Keratinocyte (primary cell): ENCODE data around the gene OBSCN. TPM values are rescaled to one million over a fixed set of nuclear protein-coding genes. Genes with fewer than 3 reads are reported as not detected.

ENCODE experiments used
- DNase-seq: peaks from one replicate; pipeline ENCODE4 v3.0.0-alpha.2; 2011; ENCODE audit warnings: low read depth, missing footprints, low spot score
- FAIRE-seq: peaks from 2 replicates; lab custom pipeline; 2011; peaks lifted over from hg19 to GRCh38; lab: Jason Lieb, UNC
- H2AFZ ChIP-seq: 2 replicates; pipeline ENCODE4 v1.6.0; 2012; ENCODE audit warnings: low read length, control low read depth, inconsistent platforms; ENCODE audit not compliant: control insufficient read depth
- H3K27ac ChIP-seq: 2 replicates; pipeline ENCODE4 v1.5.1; 2011; ENCODE audit warnings: low read length; ENCODE audit not compliant: control insufficient read depth, insufficient read depth
- H3K27me3 ChIP-seq: 3 replicates; pipeline ENCODE4 v1.6.0; 2011; ENCODE audit warnings: low read length; ENCODE audit not compliant: control insufficient read depth, insufficient read depth; ENCODE audit errors: extremely low read depth
- H3K36me3 ChIP-seq, 2 experiments: 2 replicates in 1 of 2; 3 replicates in 1 of 2; pipeline ENCODE4 v1.5.1; 2011; ENCODE audit warnings: low read length in 2 of 2, mild to moderate bottlenecking in 1 of 2; ENCODE audit not compliant: control insufficient read depth in 2 of 2, insufficient read depth in 2 of 2; ENCODE audit errors: extremely low read depth in 1 of 2
- H3K4me1 ChIP-seq: 3 replicates; pipeline ENCODE4 v1.5.1; 2011; ENCODE audit warnings: low read length; ENCODE audit not compliant: control insufficient read depth, insufficient read depth; ENCODE audit errors: extremely low read depth
- H3K4me2 ChIP-seq: 3 replicates; pipeline ENCODE4 v1.6.0; 2011; ENCODE audit warnings: low read depth, low read length; ENCODE audit not compliant: control insufficient read depth, insufficient read depth; ENCODE audit errors: extremely low read depth
- H3K4me3 ChIP-seq, 3 experiments: fragments of 200-600 bp in 1 of 3; sonication (generic) in 1 of 3; 2 replicates in 2 of 3; 3 replicates in 1 of 3; pipeline ENCODE4 v1.5.1; 2011 to 2016; ENCODE audit warnings: low read length in 3 of 3, mild to moderate bottlenecking in 3 of 3, control low read depth in 2 of 3, inconsistent platforms in 1 of 3, low read depth in 1 of 3, mixed read lengths in 1 of 3, mixed run types in 1 of 3, moderate library complexity in 1 of 3; ENCODE audit not compliant: control insufficient read depth in 2 of 3, insufficient read depth in 2 of 3; ENCODE audit errors: extremely low read depth in 1 of 3
- H3K79me2 ChIP-seq: 2 replicates; pipeline ENCODE4 v1.6.0; 2012; ENCODE audit warnings: low read length; ENCODE audit not compliant: control insufficient read depth, insufficient read depth
- H3K9ac ChIP-seq: 3 replicates; pipeline ENCODE4 v1.6.0; 2011; ENCODE audit warnings: low read length; ENCODE audit not compliant: control insufficient read depth, insufficient read depth; ENCODE audit errors: extremely low read depth
- H3K9me1 ChIP-seq: 3 replicates; pipeline ENCODE4 v1.6.0; 2011; ENCODE audit warnings: low read length; ENCODE audit not compliant: control insufficient read depth, insufficient read depth; ENCODE audit errors: extremely low read depth
- H3K9me3 ChIP-seq: 2 replicates; pipeline ENCODE4 v1.5.1; 2012; ENCODE audit warnings: low read depth, low read length; ENCODE audit not compliant: control insufficient read depth
- H4K20me1 ChIP-seq: 3 replicates; pipeline ENCODE4 v1.6.0; 2011; ENCODE audit warnings: low read length; ENCODE audit not compliant: control insufficient read depth, insufficient read depth; ENCODE audit errors: extremely low read depth
- EZH2 ChIP-seq: IDR thresholded peaks from one replicate; pipeline ENCODE4 v1.6.1; 2012; ENCODE audit warnings: inconsistent platforms, mild to moderate bottlenecking, low read length, moderate library complexity
- dilution Hi-C: fragments of 300-500 bp; cut with MboI; formaldehyde crosslinking; loops from one replicate; pipeline ENCODE4 v1.7.0; 2020; ENCODE audit warnings: low sequenced_read_pairs; ENCODE audit not compliant: extremely low pct_ligation_motif_present
- polyA plus RNA-seq, 5 experiments: library from polyadenylated mRNA; depleted of rRNA in 3 of 5; stranded (reverse) in 3 of 5; stranded (forward) in 1 of 5; unstranded in 1 of 5; fragments of >200 nt; gene quantifications; 1 replicate in 1 of 5; 2 replicates in 3 of 5; 3 replicates in 1 of 5; pipeline versions ENCODE4 v1.2.1 to v1.2.3, GENCODE V29; 2011 to 2012; ENCODE audit warnings: missing spikeins in 2 of 5, low read depth in 1 of 5, low replicate concordance in 1 of 5
- TF ChIP-seq, protein P1 (sequence below), 3 experiments: IDR thresholded peaks in 1 of 3; conservative IDR thresholded peaks in 1 of 3; optimal IDR thresholded peaks in 1 of 3; 2 replicates in 2 of 3; 3 replicates in 1 of 3; pipeline versions ENCODE3 to v1.5.1; 2011; ENCODE audit warnings: low read length in 3 of 3, mild to moderate bottlenecking in 3 of 3, moderate library complexity in 2 of 3, control low read depth in 1 of 3, inconsistent platforms in 1 of 3; ENCODE audit not compliant: insufficient read depth in 2 of 3; ENCODE audit errors: extremely low read depth in 1 of 3

The OBSCN gene
- polyA plus RNA-seq, 1 donor (not counting 4 experiments of a cell fraction or from before 2014, with no cell fraction given) = 1.8 TPM

DNA sequence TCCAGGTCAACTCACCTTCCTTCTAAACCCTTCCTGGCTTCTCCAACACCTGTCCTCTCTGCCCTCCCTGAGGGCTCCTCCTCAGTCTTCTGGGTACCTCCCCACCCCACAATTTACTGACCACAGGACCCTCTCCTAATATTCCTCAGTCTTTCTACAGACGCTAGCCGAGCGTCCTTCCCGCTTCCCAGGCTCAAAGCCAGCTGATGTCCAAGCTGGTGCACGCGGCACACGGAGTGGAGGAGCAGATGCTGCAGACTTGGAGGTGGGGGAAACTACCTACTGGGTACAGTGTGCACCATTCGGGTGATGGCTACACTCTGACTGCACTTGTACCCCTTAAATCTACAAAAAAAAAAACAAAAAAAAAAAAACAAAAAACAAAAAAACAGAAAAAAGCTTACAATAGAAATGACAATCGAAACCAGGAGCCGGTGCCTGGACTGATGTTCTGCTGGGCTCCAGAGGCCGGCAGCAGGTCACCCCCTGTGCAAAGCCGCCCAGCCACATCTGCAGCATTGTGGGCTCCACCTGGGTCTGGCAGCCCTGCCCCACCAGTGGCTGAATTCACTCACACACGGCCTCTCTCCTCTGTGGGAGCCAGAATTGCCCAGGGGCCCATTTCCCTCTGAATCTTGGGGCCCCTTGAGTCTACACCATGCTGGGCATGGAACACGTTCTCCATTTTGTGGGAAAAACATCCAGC, 191.8 kb downstream of the OBSCN start:
- H3K79me2 ChIP-seq = peaks cover 55% of the 10 kb centered on the region
- no peak for TF ChIP-seq EZH2
- TF ChIP-seq, protein P1, sequence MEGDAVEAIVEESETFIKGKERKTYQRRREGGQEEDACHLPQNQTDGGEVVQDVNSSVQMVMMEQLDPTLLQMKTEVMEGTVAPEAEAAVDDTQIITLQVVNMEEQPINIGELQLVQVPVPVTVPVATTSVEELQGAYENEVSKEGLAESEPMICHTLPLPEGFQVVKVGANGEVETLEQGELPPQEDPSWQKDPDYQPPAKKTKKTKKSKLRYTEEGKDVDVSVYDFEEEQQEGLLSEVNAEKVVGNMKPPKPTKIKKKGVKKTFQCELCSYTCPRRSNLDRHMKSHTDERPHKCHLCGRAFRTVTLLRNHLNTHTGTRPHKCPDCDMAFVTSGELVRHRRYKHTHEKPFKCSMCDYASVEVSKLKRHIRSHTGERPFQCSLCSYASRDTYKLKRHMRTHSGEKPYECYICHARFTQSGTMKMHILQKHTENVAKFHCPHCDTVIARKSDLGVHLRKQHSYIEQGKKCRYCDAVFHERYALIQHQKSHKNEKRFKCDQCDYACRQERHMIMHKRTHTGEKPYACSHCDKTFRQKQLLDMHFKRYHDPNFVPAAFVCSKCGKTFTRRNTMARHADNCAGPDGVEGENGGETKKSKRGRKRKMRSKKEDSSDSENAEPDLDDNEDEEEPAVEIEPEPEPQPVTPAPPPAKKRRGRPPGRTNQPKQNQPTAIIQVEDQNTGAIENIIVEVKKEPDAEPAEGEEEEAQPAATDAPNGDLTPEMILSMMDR (optimal IDR thresholded peaks at IDR 0.05 in 1 of 3, IDR thresholded peaks at IDR 0.05 in 1 of 3, conservative IDR thresholded peaks at IDR 0.05 in 1 of 3; ENCODE audit: extremely low read depth in 1 of 3, insufficient read depth in 2 of 3, low read length in 3 of 3) = no peak
- dilution Hi-C loops = no loop called here
- FAIRE-seq = no peak
- no peaks in the 10 kb centered on the region for H3K9me3 ChIP-seq
- H3K36me3 ChIP-seq = peaks cover 40 to 54% of the 10 kb centered on the region in 2 experiments
- peaks cover 4% of the 10 kb centered on the region for H3K9me1 ChIP-seq
- peaks cover 35% of the 10 kb centered on the region for H4K20me1 ChIP-seq
- H3K9ac ChIP-seq = no peak overlapping the region
- peaks cover 25% of the 10 kb centered on the region for H3K4me1 ChIP-seq
- no peak overlapping the region for H3K27ac ChIP-seq
- H2AFZ ChIP-seq = no peak overlapping the region
- no peak for DNase-seq
- H3K27me3 ChIP-seq = no peaks in the 10 kb centered on the region
- H3K4me2 ChIP-seq = no peak overlapping the region
- no peak overlapping the region for H3K4me3 ChIP-seq

DNA sequence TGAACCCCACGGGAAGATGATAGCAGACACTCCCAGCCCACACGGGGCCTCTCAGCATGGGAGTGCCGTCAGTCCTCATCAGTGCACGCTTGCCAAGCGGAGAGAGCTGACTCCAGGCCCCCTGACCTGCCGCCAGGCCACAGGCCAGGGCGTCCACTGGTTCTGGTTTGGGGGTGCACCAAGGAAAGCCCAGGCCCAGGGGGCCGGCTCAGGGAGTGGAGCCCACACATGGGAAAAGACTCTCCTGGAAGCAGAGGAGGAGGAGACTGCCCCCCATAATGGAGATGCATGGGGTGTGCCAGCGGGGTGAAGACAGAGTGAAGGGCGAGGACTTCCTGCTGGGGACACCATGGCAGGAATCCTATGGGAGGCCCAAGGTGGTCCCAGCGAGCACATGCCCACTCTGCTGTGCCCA, 192.4 kb downstream of the OBSCN start:
- Histone ChIP-seq H4K20me1 (peaks cover 37% of the 10 kb centered on the region), H3K9ac (no peak overlapping the region), H3K36me3 (peaks cover 40 to 54% of the 10 kb centered on the region in 2 experiments), H2AFZ (no peak overlapping the region), H3K4me1 (peaks cover 30% of the 10 kb centered on the region), H3K4me2 (no peak overlapping the region), H3K9me3 (no peaks in the 10 kb centered on the region), H3K9me1 (peaks cover 4% of the 10 kb centered on the region), H3K79me2 (peaks cover 60% of the 10 kb centered on the region), H3K4me3 (no peak overlapping the region), H3K27ac (no peak overlapping the region), H3K27me3 (no peaks in the 10 kb centered on the region)
- dilution Hi-C loops = no loop called here
- TF ChIP-seq EZH2 = no peak
- TF ChIP-seq, protein P1 (optimal IDR thresholded peaks at IDR 0.05 in 1 of 3, IDR thresholded peaks at IDR 0.05 in 1 of 3, conservative IDR thresholded peaks at IDR 0.05 in 1 of 3; ENCODE audit: extremely low read depth in 1 of 3, insufficient read depth in 2 of 3, low read length in 3 of 3) = no peak
- no peak for FAIRE-seq
- DNase-seq = no peak
